Astrocyte (in vitro differentiated cells and primary cell): ENCODE results near the gene ZNF804B.

Experiments used
- EZH2 ChIP-seq: IDR thresholded peaks from 2 replicates; pipeline ENCODE4 v1.6.1; 2012; ENCODE audit warnings: mild to moderate bottlenecking, low read length, inconsistent platforms; ENCODE audit not compliant: insufficient read depth
- TF ChIP-seq, protein P1 (sequence below): IDR thresholded peaks from 2 replicates; pipeline ENCODE4 v1.5.1; 2011; ENCODE audit warnings: low read depth, mild to moderate bottlenecking, inconsistent platforms, low read length, moderate library complexity; ENCODE audit not compliant: insufficient read depth

DNA sequence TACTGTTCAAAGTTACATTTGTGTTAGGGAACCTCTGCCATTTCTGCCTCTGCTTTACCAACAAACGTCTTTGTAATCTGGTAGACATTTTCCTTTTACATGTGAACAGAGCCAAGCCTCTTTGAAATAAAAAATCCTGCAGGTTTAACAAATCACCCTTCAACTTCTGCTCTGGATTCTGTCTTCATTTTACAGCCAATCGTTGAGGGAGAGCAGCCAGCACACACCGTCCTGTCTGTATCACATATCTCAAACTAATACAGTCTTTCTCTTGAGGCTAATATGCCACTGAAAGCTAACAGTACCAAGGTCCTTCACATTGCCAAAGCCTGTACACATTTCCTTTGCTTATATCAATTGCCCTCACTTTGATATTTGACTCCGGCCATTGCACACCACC, 504.6 kb downstream of the ZNF804B start:
- no peak for TF ChIP-seq EZH2
- TF ChIP-seq, protein P1, sequence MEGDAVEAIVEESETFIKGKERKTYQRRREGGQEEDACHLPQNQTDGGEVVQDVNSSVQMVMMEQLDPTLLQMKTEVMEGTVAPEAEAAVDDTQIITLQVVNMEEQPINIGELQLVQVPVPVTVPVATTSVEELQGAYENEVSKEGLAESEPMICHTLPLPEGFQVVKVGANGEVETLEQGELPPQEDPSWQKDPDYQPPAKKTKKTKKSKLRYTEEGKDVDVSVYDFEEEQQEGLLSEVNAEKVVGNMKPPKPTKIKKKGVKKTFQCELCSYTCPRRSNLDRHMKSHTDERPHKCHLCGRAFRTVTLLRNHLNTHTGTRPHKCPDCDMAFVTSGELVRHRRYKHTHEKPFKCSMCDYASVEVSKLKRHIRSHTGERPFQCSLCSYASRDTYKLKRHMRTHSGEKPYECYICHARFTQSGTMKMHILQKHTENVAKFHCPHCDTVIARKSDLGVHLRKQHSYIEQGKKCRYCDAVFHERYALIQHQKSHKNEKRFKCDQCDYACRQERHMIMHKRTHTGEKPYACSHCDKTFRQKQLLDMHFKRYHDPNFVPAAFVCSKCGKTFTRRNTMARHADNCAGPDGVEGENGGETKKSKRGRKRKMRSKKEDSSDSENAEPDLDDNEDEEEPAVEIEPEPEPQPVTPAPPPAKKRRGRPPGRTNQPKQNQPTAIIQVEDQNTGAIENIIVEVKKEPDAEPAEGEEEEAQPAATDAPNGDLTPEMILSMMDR: no peak
